ENCODE results near the gene OVOL1.

DNA sequence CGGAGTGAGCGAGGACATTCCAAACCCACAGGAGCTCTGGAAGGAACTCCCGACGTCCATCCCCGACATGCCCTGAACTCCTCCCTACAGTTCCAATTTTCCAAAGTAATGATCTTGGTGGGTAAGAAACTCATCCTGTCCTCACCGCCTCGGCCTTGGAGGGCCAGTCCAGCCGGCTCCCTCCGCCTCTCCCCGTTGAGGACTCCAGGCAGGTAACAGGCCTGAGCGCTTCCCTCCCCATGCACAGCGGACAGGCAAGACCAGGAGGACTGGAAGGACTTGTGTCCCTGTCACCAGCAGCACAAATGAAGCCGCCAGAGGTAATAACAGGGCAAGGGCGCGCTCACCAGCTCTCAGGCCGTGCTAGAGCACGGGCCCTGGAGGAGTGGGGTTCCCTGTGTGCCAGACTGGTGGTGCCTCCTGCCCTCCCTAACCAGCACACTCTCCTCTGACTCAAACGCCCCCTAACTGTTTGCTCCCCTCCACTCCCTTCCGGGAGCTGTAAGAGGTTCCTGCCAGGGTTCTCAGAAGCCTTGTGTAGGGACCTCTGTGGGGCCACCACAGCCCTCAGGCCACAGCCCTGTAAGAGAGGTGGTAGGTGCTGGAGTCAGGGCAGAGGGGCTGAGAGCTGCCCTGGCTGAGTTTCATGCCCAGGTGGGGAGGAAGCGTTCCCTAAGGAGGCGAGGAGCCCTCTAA, 17.1 kb downstream of the OVOL1 start:
- TF ChIP-seq EZH2 (IDR thresholded peaks at IDR 0.05; ENCODE audit: borderline replicate concordance, low read depth, low read length, poor library complexity, severe bottlenecking), result no peak
- no peak for TF ChIP-seq CTCF (conservative IDR thresholded peaks at IDR 0.05; ENCODE audit: low read depth, low read length)
